Measurements from ENCODE around the gene ATP6V0B. TPM values are rescaled to one million over a fixed set of nuclear protein-coding genes. Genes with fewer than 3 reads are reported as not detected.
A peak's percentile ranks its signal among the peaks of the same experiment; 100 is the strongest.

Gene ATP6V0B
- total RNA-seq, 1 donor from 2014 or later, result 39.2 TPM

DNA sequence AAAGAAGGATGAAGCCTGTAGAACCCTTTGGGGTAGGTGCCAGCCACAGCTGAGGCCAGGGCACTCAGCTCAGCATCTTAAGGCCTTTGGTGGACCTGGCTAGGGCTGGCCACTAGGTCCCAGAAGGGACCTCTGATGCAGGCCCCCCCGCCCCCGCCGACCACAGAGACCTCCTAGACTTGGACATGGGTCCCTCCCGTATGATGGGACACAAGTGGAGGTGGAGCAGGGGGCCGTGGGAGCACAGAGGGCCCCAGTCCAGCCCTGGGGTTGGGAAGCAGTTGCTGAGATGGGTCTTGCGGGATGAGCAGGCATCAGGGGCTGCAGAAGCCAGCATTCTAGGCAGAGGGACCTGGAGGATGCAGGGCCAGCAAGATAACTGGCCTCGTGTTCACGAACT, 7.5 kb downstream of the ATP6V0B start:
- Histone ChIP-seq H2AFZ (replicated peaks) (no peak overlapping the region), H3K9me3 (ENCODE audit: low read depth) (no peaks in the 10 kb centered on the region), H3K79me2 (ENCODE audit: low read depth) (peaks cover 15% of the 10 kb centered on the region), H4K20me1 (ENCODE audit: low read depth) (peaks cover 19% of the 10 kb centered on the region), H3K4me2 (no peak overlapping the region), H3K9ac (no peak overlapping the region), H3K4me1 (peaks cover 5% of the 10 kb centered on the region), H3K27ac (no peak overlapping the region), H3K27me3 (no peaks in the 10 kb centered on the region), H3F3A (ENCODE audit: low read depth) (peaks cover 21% of the 10 kb centered on the region), H3K4me3 (no peak overlapping the region), H3K36me3 (no peaks in the 10 kb centered on the region)
- Mint-ChIP-seq H3K27ac (no peak overlapping the region), H3K9me3 (no peaks in the 10 kb centered on the region), H3K4me1 (peaks cover 33% of the 10 kb centered on the region), H3K4me3 (peak overlapping the region; percentile 65), H3K36me3 (peaks cover 33% of the 10 kb centered on the region), H3K27me3 (ENCODE audit: insufficient read depth, low read depth) (peaks cover 4% of the 10 kb centered on the region)
- TF ChIP-seq EZH2phosphoT487 (IDR thresholded peaks at IDR 0.05) (no peak), EZH2 (IDR thresholded peaks at IDR 0.05) (no peak)
- TF ChIP-seq, protein P1, sequence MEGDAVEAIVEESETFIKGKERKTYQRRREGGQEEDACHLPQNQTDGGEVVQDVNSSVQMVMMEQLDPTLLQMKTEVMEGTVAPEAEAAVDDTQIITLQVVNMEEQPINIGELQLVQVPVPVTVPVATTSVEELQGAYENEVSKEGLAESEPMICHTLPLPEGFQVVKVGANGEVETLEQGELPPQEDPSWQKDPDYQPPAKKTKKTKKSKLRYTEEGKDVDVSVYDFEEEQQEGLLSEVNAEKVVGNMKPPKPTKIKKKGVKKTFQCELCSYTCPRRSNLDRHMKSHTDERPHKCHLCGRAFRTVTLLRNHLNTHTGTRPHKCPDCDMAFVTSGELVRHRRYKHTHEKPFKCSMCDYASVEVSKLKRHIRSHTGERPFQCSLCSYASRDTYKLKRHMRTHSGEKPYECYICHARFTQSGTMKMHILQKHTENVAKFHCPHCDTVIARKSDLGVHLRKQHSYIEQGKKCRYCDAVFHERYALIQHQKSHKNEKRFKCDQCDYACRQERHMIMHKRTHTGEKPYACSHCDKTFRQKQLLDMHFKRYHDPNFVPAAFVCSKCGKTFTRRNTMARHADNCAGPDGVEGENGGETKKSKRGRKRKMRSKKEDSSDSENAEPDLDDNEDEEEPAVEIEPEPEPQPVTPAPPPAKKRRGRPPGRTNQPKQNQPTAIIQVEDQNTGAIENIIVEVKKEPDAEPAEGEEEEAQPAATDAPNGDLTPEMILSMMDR (IDR thresholded peaks at IDR 0.05), result no peak
- no peak for DNase-seq (ENCODE audit: low spot score)

DNA sequence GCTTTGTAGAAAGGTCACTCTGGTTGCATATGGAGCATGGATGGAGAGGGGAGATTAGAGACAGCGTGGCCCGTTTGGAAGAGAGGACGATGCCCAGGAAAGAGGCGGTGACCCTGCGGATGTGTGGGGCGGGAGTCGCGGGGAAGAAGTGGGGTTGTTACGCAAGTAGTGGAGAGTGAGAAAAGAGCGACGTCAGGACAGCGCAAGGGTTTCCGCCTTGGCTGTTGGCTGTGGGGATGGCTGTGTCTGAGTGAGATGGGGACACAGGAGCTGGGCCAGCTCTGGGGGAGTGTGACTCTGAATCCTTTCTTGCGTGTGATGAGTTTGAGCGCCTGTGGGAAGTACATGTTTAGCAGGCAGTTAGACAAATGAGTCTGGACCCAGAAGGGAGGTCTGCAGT, 8.0 kb downstream of the ATP6V0B start:
- Histone ChIP-seq H4K20me1 (ENCODE audit: low read depth) (peaks cover 17% of the 10 kb centered on the region), H3K27ac (no peak overlapping the region), H3K27me3 (no peaks in the 10 kb centered on the region), H3K79me2 (ENCODE audit: low read depth) (peaks cover 15% of the 10 kb centered on the region), H3F3A (ENCODE audit: low read depth) (peaks cover 16% of the 10 kb centered on the region), H2AFZ (replicated peaks) (no peak overlapping the region), H3K4me2 (no peak overlapping the region), H3K36me3 (no peaks in the 10 kb centered on the region), H3K9me3 (ENCODE audit: low read depth) (no peaks in the 10 kb centered on the region), H3K9ac (no peak overlapping the region), H3K4me1 (peaks cover 5% of the 10 kb centered on the region), H3K4me3 (no peak overlapping the region)
- DNase-seq (ENCODE audit: low spot score), result no peak
- Mint-ChIP-seq H3K27me3 (ENCODE audit: insufficient read depth, low read depth) (peaks cover 4% of the 10 kb centered on the region), H3K4me3 (peak overlapping the region; percentile 19), H3K27ac (no peak overlapping the region), H3K9me3 (no peaks in the 10 kb centered on the region), H3K36me3 (peaks cover 31% of the 10 kb centered on the region), H3K4me1 (peaks cover 27% of the 10 kb centered on the region)
- TF ChIP-seq EZH2phosphoT487 (IDR thresholded peaks at IDR 0.05), result no peak
- TF ChIP-seq, protein P1 (IDR thresholded peaks at IDR 0.05), result no peak
- no peak for TF ChIP-seq EZH2 (IDR thresholded peaks at IDR 0.05)

DNA sequence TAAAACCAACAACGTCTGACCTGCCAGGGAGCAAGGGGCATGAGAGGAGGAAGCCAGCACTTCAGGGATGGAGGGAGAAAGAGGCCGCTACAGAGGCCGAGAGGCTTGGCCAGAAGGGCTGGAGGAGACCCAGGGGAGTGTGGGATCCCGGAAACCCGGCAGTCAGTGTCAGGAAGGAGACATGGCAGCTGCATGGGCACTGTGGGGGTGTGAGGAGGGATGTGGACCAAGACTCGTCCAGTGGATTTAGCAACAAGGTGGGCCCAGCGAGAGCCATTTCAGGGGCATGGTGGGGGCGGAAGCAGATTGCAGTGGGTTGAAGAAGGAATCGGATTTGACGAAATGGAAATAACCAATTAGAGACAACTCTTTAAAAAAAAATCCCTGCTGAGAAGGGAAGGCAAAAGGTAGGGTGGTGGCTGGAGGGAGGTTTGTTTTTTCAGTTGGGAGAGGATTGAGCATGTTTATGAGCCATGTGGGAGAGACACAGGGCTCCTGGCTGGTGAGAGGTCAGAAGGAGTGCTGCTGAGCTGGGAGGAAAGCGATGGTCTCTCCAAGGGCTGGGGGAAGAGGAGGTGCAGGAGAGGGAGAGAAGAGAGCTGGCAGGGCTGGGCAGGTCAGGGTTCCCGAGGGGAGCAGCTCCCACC, 8.6 kb downstream of the ATP6V0B start:
- H3K36me3 ChIP-seq, result no peaks in the 10 kb centered on the region

More for the DNA sequence above, 8.6 kb downstream of the ATP6V0B start:
- Mint-ChIP-seq H3K36me3 (peaks cover 31% of the 10 kb centered on the region), H3K9me3 (no peaks in the 10 kb centered on the region), H3K4me1 (peaks cover 22% of the 10 kb centered on the region), H3K27me3 (ENCODE audit: insufficient read depth, low read depth) (peaks cover 4% of the 10 kb centered on the region), H3K4me3 (peak overlapping the region; percentile 63), H3K27ac (peak overlapping the region; percentile 62)
- H3K4me2 ChIP-seq, result no peak overlapping the region
- no peak overlapping the region for H3K27ac ChIP-seq
- no peak overlapping the region for H3K9ac ChIP-seq
- H3K27me3 ChIP-seq, result no peaks in the 10 kb centered on the region
- peaks cover 11% of the 10 kb centered on the region for H4K20me1 ChIP-seq (ENCODE audit: low read depth)
- H3K4me1 ChIP-seq, result peaks cover 5% of the 10 kb centered on the region
- no peak overlapping the region for H3K4me3 ChIP-seq
- DNase-seq (ENCODE audit: low spot score), result no peak
- peaks cover 10% of the 10 kb centered on the region for H3F3A ChIP-seq (ENCODE audit: low read depth)
- TF ChIP-seq EZH2phosphoT487 (IDR thresholded peaks at IDR 0.05) (no peak), EZH2 (IDR thresholded peaks at IDR 0.05) (no peak)
- TF ChIP-seq, protein P1 (IDR thresholded peaks at IDR 0.05), result no peak
- peaks cover 15% of the 10 kb centered on the region for H3K79me2 ChIP-seq (ENCODE audit: low read depth)
- H2AFZ ChIP-seq (replicated peaks), result no peak overlapping the region
- H3K9me3 ChIP-seq (ENCODE audit: low read depth), result no peaks in the 10 kb centered on the region

Measured in neural progenitor cell (in vitro differentiated cells).